KOPT-K1 (cell line): Measurements from ENCODE around the gene PLEKHG3.

ENCODE experiments used
- H3K27ac ChIP-seq: fragments of 200-600 bp; sonication (generic); 2 replicates; pipeline ENCODE4 v1.5.1; 2016; ENCODE audit warnings: antibody characterized with exemption, mild to moderate bottlenecking, low read depth, low read length; ENCODE audit not compliant: poor library complexity, severe bottlenecking
- H3K36me3 ChIP-seq: fragments of 200-600 bp; sonication (generic); 2 replicates; pipeline ENCODE4 v1.5.1; 2017; ENCODE audit warnings: antibody characterized with exemption, mild to moderate bottlenecking, low read length, moderate library complexity; ENCODE audit not compliant: insufficient read depth
- H3K9me3 ChIP-seq: fragments of 200-600 bp; sonication (generic); 2 replicates; pipeline ENCODE4 v1.5.1; 2017; ENCODE audit warnings: antibody characterized with exemption, low read length, mild to moderate bottlenecking; ENCODE audit not compliant: insufficient read depth, poor library complexity, severe bottlenecking

Gene PLEKHG3

DNA sequence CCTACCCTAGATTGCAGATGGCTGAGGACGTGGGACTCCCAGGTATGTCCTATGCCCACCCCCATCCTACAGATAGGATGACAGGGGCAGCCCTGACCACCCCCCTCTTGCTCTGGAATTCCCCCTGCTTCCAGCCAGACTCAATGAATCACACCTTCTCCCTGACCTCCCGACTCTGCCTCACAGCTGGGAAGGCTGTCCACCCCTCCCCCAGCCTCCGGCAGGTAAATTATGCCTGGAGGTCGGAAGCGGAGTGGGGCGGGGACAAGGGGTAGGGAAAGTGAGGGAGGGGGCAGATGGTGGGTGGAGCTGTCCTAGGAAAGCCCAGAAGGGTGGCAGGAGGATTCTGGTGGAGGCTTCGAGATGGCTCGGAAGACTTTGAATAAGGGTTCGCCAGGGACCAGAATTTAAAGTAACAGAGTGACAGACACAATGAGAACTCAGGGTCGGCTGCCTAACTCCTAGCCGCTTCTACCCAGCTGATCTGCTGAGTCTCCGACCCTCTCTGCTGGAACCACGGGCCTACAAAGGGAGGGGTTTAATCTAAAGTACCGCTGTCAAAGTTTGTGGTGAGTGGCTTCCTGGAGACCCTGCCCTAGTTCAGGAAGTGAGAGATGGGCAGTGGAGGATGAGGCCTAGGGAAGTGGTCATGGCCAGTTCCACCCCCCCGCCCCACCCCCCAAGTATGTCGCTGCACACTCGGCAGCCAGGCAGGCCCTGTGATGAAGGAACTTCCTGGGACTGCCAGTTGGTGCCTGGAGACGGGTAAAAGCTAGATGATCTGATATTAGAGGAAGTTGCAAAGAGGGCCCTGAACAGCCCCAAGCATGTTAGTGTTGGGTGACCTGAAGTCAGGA, 4.2 kb downstream of the PLEKHG3 start:
- peaks cover 13% of the 10 kb centered on the region for H3K9me3 ChIP-seq
- no peak overlapping the region for H3K27ac ChIP-seq

DNA sequence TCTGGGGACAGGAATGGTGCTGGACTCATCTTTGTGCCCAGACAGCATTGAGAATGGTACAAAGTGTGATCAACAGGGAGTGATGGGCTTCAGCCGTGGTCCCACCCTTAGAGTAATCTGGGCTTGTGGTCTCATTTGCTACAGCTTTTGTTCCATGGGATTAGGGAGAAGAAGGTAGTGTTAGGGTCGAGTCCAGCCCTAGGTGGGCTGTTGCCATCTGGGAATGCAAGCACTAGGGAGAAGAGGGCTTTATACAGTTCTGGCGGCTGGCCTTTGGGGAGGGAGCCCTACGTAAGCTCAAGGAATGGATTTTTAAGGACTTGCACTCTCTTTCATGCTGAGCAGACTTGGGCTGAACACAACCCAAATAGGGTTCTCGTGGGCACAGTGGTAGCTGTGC, 4.9 kb downstream of the PLEKHG3 start:
- no peaks in the 10 kb centered on the region for H3K36me3 ChIP-seq
- no peak overlapping the region for H3K27ac ChIP-seq
- H3K9me3 ChIP-seq: peaks cover 20% of the 10 kb centered on the region

More for the DNA sequence above, 4.2 kb downstream of the PLEKHG3 start:
- no peaks in the 10 kb centered on the region for H3K36me3 ChIP-seq

DNA sequence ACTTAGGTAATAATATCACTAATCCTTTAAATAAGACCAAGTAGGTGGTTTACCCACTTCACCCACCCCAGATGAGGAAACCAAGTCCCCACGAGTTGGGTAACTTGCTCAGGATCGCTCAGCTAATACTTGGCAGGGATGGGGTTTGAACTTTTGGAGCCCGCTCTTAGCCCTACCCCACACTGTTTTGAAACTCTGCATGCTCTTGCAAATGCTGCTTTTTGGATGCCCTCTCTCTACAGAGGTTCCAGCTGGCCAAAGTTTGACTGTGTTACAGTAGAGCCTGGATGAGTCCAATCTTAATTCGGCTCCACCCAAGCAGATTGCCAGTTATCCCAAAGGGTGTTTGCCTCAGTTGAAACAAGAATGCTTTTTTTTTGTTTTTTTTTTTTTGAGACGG, 6.8 kb downstream of the PLEKHG3 start:
- H3K36me3 ChIP-seq: no peaks in the 10 kb centered on the region
- peaks cover 27% of the 10 kb centered on the region for H3K9me3 ChIP-seq
- H3K27ac ChIP-seq: no peak overlapping the region

DNA sequence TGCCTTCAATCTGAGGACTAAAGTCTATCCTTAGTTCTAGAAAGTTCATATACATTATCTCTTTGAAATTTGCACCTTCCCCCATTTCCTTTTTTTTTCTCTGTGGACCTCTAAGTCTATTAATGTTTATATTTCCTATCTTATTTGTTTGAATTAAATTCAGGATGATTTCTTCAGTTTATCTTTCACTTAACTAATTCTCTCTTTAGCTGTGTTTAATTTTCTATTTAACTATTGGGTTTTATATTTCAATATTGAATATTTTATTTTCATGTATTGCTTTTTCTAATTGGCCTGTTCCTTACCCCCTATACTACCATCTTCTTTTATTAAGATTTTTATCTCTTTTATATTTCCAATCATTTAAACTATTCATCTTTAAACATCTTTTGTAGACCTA, 9.5 kb downstream of the PLEKHG3 start:
- Histone ChIP-seq H3K9me3 (peaks cover 27% of the 10 kb centered on the region), H3K27ac (no peak overlapping the region), H3K36me3 (no peaks in the 10 kb centered on the region)

DNA sequence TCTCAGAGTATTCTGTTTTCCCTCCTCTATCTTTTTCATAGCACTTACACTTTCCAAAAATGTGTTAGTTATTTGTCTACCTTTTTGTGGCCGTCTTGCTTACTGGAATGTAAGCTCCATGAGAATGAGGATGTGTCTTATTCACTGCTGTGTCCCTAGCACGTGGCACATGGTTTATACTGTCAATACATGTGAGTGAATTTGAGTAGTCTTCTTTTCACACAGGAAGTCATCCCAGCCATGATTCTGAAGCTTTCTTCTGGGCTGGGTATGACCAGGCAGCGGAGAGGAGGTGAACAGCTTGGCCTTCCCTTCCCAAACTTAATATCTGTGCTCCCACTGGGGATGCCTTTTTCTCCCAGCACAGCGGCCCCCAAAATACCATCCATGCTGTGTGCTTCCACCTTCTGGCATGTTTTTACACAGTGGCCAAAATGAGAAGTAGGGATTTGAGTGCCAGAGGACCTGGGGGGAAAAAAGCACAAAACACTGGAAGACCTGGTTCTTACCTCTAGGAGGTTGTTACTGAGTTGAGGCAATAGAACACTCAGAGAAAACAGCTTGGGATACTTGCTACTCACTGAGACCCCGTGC, 10.3 kb downstream of the PLEKHG3 start:
- H3K9me3 ChIP-seq: peaks cover 27% of the 10 kb centered on the region
- H3K27ac ChIP-seq: no peak overlapping the region
- H3K36me3 ChIP-seq: no peaks in the 10 kb centered on the region

DNA sequence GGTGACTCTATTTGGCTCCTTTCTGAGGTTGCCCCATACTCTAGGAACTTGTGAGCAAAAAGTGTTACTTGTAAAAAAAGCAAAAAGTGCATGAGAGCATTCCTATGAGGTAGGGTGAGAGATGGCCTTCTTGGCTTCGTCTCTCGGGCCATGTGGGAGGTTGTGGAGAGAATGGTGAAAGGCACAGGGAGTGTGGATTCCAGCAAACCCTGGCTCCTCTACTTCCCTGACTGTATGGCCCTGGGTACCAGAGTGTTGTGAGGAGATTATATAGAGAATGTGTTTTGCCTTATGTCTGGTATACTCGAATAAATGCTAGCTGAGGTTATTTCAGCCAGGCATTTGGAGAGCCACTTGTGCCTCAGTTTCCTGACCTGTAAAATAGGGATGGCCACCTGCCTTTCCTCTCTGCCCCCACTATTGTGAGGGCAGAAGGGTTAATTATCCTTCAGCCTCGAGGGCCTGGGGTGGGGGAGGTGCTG, 11.0 kb downstream of the PLEKHG3 start:
- Histone ChIP-seq H3K36me3 (no peaks in the 10 kb centered on the region), H3K9me3 (peaks cover 27% of the 10 kb centered on the region), H3K27ac (no peak overlapping the region)

DNA sequence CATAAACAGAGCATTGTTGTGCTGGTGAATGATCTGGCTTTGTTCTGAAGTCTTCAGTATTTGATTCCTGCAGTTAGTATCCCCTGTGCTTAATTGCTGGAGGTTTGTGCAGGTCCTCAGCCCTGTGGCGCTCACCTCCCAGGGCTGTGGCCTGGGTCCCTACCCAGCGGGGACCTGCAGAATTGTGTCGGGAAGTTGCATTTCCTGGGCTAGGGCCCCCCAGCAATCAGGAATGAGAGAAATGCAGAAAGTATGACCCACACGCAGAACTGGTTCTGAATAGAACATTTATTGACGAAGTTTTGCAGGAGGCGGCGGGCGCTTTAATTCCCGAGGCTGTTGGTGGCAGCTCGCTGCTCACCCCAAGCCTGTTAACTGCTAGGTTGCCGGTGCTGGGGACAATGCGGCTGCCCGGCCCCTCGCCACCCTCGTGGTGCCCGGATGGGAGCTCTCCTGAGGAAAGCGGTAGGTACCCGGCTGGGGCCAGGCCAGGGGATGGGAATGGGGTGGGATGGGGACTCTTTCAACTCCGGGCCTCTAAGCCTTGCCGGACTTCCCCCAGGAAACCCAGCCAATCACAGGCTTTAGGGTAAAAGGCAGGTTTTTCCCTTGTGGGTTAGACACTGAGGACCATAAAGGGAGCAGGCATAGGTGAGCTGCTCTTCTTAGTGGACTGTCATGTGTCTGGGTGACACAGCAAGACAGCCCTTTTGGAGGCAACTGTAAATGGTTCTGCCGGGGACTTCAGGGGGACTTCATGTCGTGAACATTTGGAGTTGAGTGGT, 11.6 kb downstream of the PLEKHG3 start:
- no peaks in the 10 kb centered on the region for H3K36me3 ChIP-seq
- peaks cover 27% of the 10 kb centered on the region for H3K9me3 ChIP-seq
- no peak overlapping the region for H3K27ac ChIP-seq

DNA sequence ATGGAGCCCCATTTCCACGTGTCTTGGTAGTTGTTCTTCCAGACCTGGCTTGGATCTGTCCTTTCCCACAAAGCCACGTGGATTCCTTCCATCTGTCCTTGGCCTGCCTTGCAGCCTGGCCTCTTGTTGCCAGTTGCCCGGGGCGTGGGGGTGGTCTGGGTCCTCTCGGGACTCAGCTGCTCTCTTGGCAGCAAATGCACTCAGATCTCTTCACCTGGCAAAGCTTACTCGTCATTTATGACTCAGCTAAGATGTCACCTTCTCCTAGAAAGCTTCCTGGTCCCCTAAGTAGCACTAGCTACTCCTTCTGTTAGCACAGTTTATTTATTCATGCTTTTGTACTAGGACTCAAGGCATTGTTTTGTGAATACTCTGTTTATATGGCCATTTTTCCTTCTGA, 13.6 kb downstream of the PLEKHG3 start:
- H3K27ac ChIP-seq: no peak overlapping the region

DNA sequence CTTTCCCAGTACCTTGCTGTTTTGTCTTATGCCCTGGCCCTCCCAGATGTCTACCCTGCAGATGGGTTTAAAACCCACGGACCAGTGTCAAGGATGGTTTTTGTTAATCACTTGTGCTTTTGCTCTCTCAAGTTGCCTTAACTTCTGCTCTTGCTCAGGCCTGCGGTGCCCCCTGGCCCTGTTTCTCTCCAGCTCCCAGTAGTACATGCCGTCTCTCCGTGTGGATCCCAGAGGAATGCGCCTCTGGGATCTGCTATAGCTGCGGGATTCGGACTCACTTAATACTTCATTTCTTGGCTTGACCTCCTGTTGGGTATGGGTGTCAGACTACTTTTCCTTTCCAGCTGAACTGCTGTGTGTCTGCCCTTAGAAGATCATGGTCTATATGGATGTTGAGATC, 14.5 kb downstream of the PLEKHG3 start:
- Histone ChIP-seq H3K36me3 (no peaks in the 10 kb centered on the region), H3K9me3 (peaks cover 10% of the 10 kb centered on the region), H3K27ac (no peak overlapping the region)

More for the DNA sequence above, 13.6 kb downstream of the PLEKHG3 start:
- no peaks in the 10 kb centered on the region for H3K36me3 ChIP-seq
- H3K9me3 ChIP-seq: peaks cover 19% of the 10 kb centered on the region

DNA sequence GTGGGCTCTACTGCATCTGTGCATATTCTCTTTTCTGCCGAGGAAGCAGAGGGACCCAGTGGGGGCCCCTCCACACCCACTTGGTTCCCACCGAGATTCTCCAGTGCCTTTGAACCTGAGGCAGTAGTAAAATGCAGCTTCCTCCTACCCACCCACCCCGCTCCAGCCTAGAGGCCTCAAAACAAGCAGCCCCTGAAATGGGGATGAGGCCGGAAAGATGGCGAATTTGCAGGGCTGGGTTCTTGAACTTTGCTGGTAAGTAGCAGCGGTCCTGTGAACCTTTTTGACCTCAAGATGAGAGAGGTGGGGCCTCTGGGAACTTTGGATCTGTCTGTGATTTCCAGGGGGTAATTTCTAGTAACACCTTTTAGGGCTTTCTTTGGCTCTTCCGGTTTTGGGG, 15.4 kb downstream of the PLEKHG3 start:
- Histone ChIP-seq H3K27ac (no peak overlapping the region), H3K9me3 (peaks cover 2% of the 10 kb centered on the region), H3K36me3 (no peaks in the 10 kb centered on the region)

DNA sequence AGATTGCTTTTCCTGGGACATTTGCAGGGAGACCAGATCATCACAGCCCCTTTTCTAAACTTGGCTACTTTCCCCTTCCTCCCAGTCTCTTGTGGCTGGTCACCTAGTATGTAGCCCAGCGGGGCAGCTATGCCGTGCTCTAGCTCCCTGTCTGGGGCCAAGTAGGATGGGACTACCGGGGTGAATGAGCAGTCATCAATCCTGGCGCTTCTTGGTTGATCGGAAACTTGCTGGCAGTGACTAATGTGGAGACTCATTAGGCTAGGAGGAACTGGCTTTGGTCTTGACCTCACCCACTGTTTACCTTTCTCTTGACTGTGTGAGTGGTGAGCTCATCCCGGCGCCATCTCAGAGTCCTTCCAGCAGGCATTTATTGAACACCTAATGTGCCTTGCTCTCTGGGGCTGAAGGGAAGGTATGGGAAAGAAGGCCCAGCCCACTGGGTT, 15.9 kb downstream of the PLEKHG3 start:
- H3K9me3 ChIP-seq: no peaks in the 10 kb centered on the region
- no peak overlapping the region for H3K27ac ChIP-seq
- no peaks in the 10 kb centered on the region for H3K36me3 ChIP-seq

DNA sequence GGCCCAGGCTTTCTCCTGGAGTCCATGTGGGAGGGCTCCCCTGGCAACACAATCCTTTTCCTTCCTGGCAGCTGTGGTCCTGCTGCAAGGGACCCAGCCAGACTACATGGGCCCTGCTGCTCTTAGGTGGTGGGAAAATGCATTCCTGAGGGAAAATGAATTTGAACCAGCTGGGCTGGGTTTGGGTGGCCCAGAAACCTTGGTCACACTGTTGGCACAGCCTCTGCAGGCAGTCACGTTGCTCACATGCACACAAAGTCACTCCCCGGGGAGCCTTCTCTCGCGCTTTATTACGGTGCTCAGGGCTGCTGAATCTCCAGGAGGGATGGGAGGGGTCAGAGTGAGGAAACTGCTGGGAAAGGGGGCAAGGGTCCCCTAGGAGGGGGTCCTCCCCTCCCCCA, 17.2 kb downstream of the PLEKHG3 start:
- Histone ChIP-seq H3K36me3 (no peaks in the 10 kb centered on the region), H3K9me3 (no peaks in the 10 kb centered on the region), H3K27ac (no peak overlapping the region)

DNA sequence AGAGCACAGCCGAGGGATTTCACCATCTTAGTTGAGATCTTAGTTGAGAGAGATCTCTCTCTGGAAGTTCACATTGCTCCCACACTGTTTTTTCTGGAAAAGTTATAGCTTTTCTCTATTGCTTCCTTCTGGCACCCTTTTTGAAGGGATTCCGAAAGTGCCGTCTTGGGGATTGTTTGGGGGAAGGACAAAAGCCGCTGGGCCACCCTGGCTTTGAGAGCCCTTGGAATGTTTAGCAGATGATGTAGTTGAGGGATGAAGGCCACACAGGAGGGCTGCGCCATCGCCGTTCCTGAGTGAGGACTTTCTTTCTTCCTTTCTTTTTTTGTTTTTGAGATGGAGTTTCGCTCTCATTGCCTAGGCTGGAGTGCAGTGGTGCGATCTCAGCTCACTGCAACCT, 17.7 kb downstream of the PLEKHG3 start:
- no peaks in the 10 kb centered on the region for H3K9me3 ChIP-seq
- no peaks in the 10 kb centered on the region for H3K36me3 ChIP-seq
- H3K27ac ChIP-seq: no peak overlapping the region

DNA sequence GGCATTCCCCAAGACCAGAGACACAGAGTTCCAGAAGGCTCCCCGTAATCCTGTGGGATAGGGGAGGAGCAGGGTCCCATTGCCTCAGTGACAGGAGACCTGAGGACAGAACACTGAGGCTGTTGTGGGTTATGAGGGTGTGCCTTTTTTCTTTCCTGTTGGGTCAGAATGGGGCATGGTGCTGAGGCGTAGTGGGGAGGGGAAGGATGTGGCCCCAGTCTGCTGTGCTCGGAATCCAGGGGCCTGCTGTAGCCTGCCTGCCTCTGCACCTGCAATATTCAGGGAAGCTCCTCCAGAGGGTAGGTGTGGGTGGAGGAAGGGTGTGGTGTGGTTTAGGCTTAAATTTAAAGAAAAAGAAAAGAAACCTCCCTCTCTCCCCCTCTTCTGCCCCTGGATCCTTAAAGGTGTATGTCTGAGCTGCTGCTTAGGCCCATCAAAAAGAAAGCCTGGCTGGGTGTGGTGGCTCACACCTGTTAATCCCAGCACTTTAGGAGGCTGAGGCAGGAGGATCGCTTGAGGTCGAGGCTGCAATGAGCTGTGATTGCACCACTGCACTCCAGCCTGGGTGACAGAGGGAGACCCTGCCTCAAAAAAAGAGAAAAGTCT, 18.7 kb downstream of the PLEKHG3 start:
- Histone ChIP-seq H3K36me3 (no peaks in the 10 kb centered on the region), H3K9me3 (no peaks in the 10 kb centered on the region), H3K27ac (no peak overlapping the region)
